GM19193 (cell line): ENCODE results near the gene PHC1.

ENCODE experiments used
- POLR2A ChIP-seq: IDR thresholded peaks from 4 replicates; pipeline ENCODE4 v1.6.1; 2011; ENCODE audit not compliant: insufficient read depth, insufficient read length; ENCODE audit errors: extremely low read depth

PHC1 gene

DNA sequence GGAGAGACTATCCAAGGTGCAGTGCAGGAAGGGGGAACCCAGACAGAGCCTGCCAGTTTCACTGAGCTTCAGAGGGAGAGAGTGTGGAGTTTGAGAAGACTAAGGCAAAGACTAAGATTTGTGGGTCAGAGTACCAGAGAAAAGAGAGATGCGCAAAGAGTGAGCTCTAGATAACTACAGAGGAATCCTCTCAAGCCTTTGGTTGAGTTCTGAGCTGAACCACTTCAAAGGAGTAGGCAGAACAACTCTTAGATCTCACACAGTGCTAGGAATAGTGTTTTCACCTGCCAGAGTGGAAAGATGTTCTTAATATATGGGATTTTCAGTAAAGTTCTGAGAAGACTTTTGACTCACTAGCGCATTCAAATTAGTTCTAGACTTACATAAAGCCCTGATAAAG, 45.9 kb downstream of the PHC1 start:
- TF ChIP-seq POLR2A, result no peak

DNA sequence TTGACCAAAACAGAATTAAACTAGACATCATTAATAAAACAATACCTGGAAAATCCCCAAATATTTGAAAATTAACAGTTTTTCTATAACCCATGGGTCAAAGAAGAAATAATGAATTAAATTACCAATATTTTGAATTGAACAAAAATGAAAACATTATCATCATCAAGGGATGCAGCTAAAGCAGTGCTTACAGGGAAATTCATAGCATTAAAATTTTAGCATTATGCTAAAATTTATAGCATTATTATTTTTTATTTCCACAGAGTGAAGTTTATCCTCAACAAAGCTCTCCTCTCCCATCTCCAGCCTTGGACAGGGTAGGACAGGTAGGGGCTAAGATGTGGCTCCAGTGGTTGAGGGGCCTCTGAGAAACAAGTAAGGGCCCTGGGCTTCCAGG, 54.5 kb downstream of the PHC1 start:
- no peak for TF ChIP-seq POLR2A

- TF ChIP-seq POLR2A, result no peak
These were observed 55.6 kb downstream of the PHC1 start for GRCh38 chr12:8969861-8970411.

GRCh38 chr12:8970432-8970831, 56.1 kb downstream of the PHC1 start:
- TF ChIP-seq POLR2A, result no peak

- TF ChIP-seq POLR2A, result no peak
These were observed 65.8 kb downstream of the PHC1 start for GRCh38 chr12:8980137-8980536.

DNA sequence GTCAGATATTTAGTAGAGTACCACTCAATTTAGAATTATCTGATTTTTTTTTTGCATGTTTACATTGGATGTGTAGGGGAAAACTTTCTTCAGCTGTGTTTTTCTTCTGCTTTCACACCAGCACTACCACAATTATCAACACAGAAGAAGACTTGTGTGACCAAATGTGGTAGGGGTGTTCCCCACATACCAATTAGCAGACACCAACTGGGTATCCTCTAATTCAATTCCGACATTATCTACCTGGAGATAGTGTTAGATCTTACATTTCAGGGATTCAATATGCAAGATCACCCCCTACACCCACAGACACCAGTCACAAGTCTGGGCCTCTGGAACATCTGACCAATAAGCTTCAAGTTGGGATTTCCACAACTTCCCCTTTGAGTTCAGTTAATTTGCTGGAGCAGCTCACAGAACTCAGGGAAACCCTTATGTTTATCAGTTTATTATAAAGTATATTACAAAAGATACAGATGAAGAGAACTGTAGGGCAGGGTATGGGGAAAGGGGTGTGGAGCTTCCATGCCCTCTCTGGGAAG, 71.0 kb downstream of the PHC1 start:
- TF ChIP-seq POLR2A, result no peak

DNA sequence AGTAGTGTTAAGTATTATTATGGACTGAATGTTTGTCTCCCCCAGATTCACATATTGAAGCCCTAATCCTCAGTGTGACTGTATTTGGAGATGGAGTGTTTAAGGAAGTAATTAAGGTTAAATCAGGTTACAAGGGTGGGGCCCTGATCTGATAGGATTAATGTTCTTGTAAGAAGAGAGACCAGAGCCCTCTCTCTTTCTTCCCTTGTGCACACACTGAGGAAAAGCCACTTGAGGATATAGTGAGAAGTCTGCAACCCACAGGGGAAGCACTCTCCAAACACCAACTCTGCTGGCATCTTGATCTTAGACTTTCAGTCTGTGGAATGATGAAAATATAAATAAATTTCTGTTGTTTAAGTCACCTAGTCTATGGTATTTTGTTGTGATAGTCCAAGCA, 72.9 kb downstream of the PHC1 start:
- no peak for TF ChIP-seq POLR2A

GRCh38 chr12:8987685-8988084, 73.4 kb downstream of the PHC1 start:
- no peak for TF ChIP-seq POLR2A

DNA sequence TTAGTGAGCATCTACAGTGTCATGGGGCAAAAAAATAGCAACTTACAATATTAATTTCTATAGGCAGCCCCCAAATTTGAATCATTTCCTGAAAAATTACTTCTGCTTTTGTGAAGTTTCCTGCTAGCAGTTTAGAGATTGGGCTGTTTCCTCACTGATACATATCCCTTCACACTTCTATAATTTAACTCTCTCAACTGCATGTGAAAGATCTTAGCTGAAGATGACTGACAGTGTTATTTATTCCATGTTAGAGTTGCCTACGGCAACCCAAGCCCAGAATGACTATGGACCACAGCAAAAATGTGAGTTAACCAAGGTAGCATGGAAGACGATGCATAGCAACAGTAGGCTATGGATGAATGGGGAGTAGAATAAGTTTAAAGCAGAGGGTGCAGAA, 75.1 kb downstream of the PHC1 start, which contains the start of gene KLRG1:
KLRG1 (plus strand) TSS at position 134 of the 400 bp plus-strand sequence; CDS start at position 224, 90 bp downstream.
- TF ChIP-seq POLR2A, result no peak
